ENCODE data around the gene PRMT3. TPM values are rescaled to one million over a fixed set of nuclear protein-coding genes. Genes with fewer than 3 reads are reported as not detected.

Gene PRMT3
- total and polyA plus RNA-seq, 2 of the 4 experiments (the other 2 are of a cell fraction), result 8.8 to 11.3 TPM

DNA sequence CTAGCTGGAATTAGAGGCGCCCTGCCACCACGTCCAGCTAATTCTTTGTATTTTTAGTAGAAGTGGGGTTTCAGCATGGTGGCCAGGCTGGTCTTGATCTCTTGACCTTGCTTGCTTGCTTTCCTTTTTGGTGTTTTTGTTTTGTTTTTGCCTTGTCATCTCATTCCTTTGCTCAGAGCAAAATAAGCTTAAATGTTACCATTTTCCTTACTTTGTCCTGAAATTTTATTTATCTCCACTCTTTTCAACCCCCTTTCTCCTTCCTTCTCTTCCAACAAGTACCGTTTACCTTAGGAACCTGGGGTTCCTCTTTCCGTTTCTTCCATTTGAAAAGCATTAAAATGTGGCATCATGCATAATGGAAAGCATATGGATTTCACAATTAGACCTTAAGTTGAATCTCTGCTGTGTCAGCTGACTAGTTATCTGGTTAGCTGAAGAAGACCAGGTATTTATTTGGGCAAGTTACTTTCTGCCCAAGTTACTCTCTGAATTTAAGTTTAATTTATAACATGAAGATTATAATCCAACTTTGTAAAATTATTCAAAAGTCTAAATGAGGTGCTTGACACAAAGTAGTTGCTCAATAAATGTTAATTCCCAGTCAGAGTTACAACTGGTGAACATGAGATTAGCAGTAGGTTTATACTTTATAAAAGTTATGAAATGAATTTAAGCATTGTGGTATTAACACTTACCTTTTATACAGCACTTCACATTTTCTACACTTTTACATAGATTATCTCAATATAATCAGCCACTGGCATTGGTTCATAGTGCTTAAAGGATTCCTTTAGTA, 69.7 kb downstream of the PRMT3 start:
- H3K27me3 ChIP-seq (ENCODE audit: control insufficient read depth, insufficient read depth, low read length), result no peaks in the 10 kb centered on the region
- H2BK20ac ChIP-seq (ENCODE audit: low read depth, low read length), result no peak overlapping the region
- H2BK15ac ChIP-seq (ENCODE audit: low read depth, low read length), result no peak overlapping the region
- DNase-seq, result no peak
- H3K4me1 ChIP-seq (ENCODE audit: control insufficient read depth, insufficient read depth, low read length), result no peaks in the 10 kb centered on the region
- H3K56ac ChIP-seq (ENCODE audit: extremely low read depth, insufficient read depth, low read length), result no peak overlapping the region
- no peak overlapping the region for H2AFZ ChIP-seq (replicated peaks; ENCODE audit: low read length, poor library complexity)
- H3K23ac ChIP-seq (ENCODE audit: low read depth, low read length), result no peak overlapping the region
- H4K5ac ChIP-seq (ENCODE audit: low read depth, low read length), result no peak overlapping the region
- H3K9me3 ChIP-seq (ENCODE audit: control insufficient read depth, insufficient read depth, low read length), result no peaks in the 10 kb centered on the region
- H4K91ac ChIP-seq (ENCODE audit: insufficient read depth, low read depth, low read length), result no peak overlapping the region
- no peak overlapping the region for H2AK5ac ChIP-seq (ENCODE audit: low read depth, low read length)
- H4K8ac ChIP-seq (ENCODE audit: low read depth in 2 of 2, low read length in 2 of 2), result no peak overlapping the region
- H2AK9ac ChIP-seq (replicated peaks; ENCODE audit: low read depth, low read length, poor library complexity), result no peak overlapping the region
- H3K79me1 ChIP-seq (ENCODE audit: low read depth in 1 of 2, low read length in 2 of 2), result no peaks in the 10 kb centered on the region
- WGBS, 2 experiments (ENCODE audit: extremely low coverage in 2 of 2, insufficient read length in 1 of 2), result 100% methylated on average over 1 of the region's 4 CpGs; no CpG with 5 or more reads in 1 of the 2 experiments
- no peak overlapping the region for H3K4ac ChIP-seq (ENCODE audit: low read depth, low read length)
- H3K4me2 ChIP-seq (ENCODE audit: low read depth, low read length), result no peak overlapping the region
- H3K9ac ChIP-seq (ENCODE audit: low read depth, low read length), result no peak overlapping the region
- no peak overlapping the region for H2BK5ac ChIP-seq (ENCODE audit: low read depth, low read length, poor library complexity, severe bottlenecking)
- no peaks in the 10 kb centered on the region for H3K9me1 ChIP-seq (ENCODE audit: insufficient read depth, low read length)
- no peaks in the 10 kb centered on the region for H3K36me3 ChIP-seq (ENCODE audit: control insufficient read depth, insufficient read depth, low read length)
- H4K20me1 ChIP-seq (ENCODE audit: insufficient read depth, low read length), result no peaks in the 10 kb centered on the region
- intact Hi-C loops (cut with micrococcal nuclease) (loop anchor here (10.0 kb wide), 1 partner anchor 138 kb away; the partner anchor contains the start of gene SLC6A5), in situ Hi-C loops (cut with MboI; ENCODE audit: low sequenced_read_pairs) (no loop called here), dilution Hi-C loops (cut with HindIII; ENCODE audit: low sequenced_read_pairs, unreplicated experiment) (no loop called here)
- POLR2A ChIA-PET (ENCODE audit: unreplicated experiment), result no interaction called here
- no peak overlapping the region for H2BK120ac ChIP-seq (ENCODE audit: low read depth, low read length)
- no peak overlapping the region for H3K4me3 ChIP-seq (ENCODE audit: insufficient read depth, low read depth, low read length)
- no TSS peak for BruUV-seq (replicated peaks)
- H3K27ac ChIP-seq (ENCODE audit: insufficient read depth, low read length), result no peak overlapping the region
- H3K14ac ChIP-seq (replicated peaks; ENCODE audit: low read depth, low read length), result no peak overlapping the region
- ATAC-seq (ENCODE audit: low read depth), result no peak
- CTCF ChIA-PET, result no interaction called here
- TF ChIP-seq RFX5 (IDR thresholded peaks at IDR 0.05; ENCODE audit: low read depth, low read length), result no peak
- TF ChIP-seq CHD1 (IDR thresholded peaks at IDR 0.05; ENCODE audit: low read depth, low read length), result no peak
- no peak overlapping the region for H3K18ac ChIP-seq (ENCODE audit: low read depth, low read length)
